ENCODE data around the gene ZC3H4.

DNA sequence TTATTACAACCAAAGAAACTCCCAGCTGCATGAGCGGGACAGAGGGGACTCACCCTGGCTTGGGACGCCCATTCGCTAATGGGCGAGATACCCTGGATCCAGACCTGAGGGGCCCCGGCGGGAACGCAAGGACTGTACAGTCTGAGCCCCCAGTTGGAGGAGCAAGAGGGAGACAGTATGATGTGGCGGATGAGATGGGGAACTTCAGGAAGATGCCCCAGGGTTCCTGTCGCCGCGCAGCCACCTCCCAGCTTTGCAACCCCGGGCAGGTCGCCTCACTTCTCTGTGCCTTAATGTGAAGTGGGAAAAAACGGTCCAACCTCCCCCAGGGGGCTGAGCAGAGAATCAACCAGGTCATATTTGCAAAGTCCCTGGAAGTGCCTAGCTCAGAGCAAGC is 91.4 kb downstream of the ZC3H4 start:
- TF ChIP-seq, protein P1, sequence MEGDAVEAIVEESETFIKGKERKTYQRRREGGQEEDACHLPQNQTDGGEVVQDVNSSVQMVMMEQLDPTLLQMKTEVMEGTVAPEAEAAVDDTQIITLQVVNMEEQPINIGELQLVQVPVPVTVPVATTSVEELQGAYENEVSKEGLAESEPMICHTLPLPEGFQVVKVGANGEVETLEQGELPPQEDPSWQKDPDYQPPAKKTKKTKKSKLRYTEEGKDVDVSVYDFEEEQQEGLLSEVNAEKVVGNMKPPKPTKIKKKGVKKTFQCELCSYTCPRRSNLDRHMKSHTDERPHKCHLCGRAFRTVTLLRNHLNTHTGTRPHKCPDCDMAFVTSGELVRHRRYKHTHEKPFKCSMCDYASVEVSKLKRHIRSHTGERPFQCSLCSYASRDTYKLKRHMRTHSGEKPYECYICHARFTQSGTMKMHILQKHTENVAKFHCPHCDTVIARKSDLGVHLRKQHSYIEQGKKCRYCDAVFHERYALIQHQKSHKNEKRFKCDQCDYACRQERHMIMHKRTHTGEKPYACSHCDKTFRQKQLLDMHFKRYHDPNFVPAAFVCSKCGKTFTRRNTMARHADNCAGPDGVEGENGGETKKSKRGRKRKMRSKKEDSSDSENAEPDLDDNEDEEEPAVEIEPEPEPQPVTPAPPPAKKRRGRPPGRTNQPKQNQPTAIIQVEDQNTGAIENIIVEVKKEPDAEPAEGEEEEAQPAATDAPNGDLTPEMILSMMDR (IDR thresholded peaks at IDR 0.05; ENCODE audit: low read depth, low read length, missing input control), result no peak
- no peak for TF ChIP-seq TAF1 (conservative IDR thresholded peaks at IDR 0.05)
- TF ChIP-seq NR2F2 (IDR thresholded peaks at IDR 0.05), result no peak
- TF ChIP-seq, protein P2, sequence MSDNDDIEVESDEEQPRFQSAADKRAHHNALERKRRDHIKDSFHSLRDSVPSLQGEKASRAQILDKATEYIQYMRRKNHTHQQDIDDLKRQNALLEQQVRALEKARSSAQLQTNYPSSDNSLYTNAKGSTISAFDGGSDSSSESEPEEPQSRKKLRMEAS (IDR thresholded peaks at IDR 0.05), result no peak
- no peak for TF ChIP-seq JUND (IDR thresholded peaks at IDR 0.05)

All from liver (tissue), 3 donors.